ENCODE measurements around the gene COL4A2.

COL4A2 gene

GRCh38 chr13:110557082-110557481, 250.0 kb downstream of the COL4A2 start:
- DNase-seq (ENCODE audit: extremely low read depth, low read depth), result no peak
- no peak overlapping the region for H3K4me3 ChIP-seq (replicated peaks; ENCODE audit: low read depth, low read length)
- no peak for TF ChIP-seq CTCF (IDR thresholded peaks at IDR 0.05; ENCODE audit: low read depth, low read length, missing control alignments)

GRCh38 chr13:110557610-110558305, 250.7 kb downstream of the COL4A2 start:
- no peak overlapping the region for H3K4me3 ChIP-seq (replicated peaks; ENCODE audit: low read depth, low read length)
- TF ChIP-seq CTCF (IDR thresholded peaks at IDR 0.05; ENCODE audit: low read depth, low read length, missing control alignments), result no peak
- no peak for DNase-seq (ENCODE audit: extremely low read depth, low read depth)

- peak overlapping the region; percentile 76 for H3K4me3 ChIP-seq (replicated peaks; ENCODE audit: low read depth, low read length)
- no peak for DNase-seq (ENCODE audit: extremely low read depth, low read depth)
- TF ChIP-seq CTCF (IDR thresholded peaks at IDR 0.05; ENCODE audit: low read depth, low read length, missing control alignments), result no peak
Measured at GRCh38 chr13:110559429-110559943, 252.4 kb downstream of the COL4A2 start.

GRCh38 chr13:110559986-110560385, 252.9 kb downstream of the COL4A2 start:
- peak overlapping the region; percentile 76 for H3K4me3 ChIP-seq (replicated peaks; ENCODE audit: low read depth, low read length)
- DNase-seq (ENCODE audit: extremely low read depth, low read depth), result no peak
- TF ChIP-seq CTCF (IDR thresholded peaks at IDR 0.05; ENCODE audit: low read depth, low read length, missing control alignments), result no peak

- no peak for TF ChIP-seq CTCF (IDR thresholded peaks at IDR 0.05; ENCODE audit: low read depth, low read length, missing control alignments)
- no peak for DNase-seq (ENCODE audit: extremely low read depth, low read depth)
- H3K4me3 ChIP-seq (replicated peaks; ENCODE audit: low read depth, low read length), result peak overlapping the region; percentile 76
Measured at GRCh38 chr13:110560601-110561343, 253.7 kb downstream of the COL4A2 start.

GRCh38 chr13:110561344-110562035, 254.4 kb downstream of the COL4A2 start, which contains the start of gene RAB20:
Gene RAB20 (minus strand): TSS chr13:110561722. CDS start chr13:110561519, 203 bp downstream.
- no peak for DNase-seq (ENCODE audit: extremely low read depth, low read depth)
- H3K4me3 ChIP-seq (replicated peaks; ENCODE audit: low read depth, low read length), result peak within 1 kb of the TSS; percentile 76
- no peak for TF ChIP-seq CTCF (IDR thresholded peaks at IDR 0.05; ENCODE audit: low read depth, low read length, missing control alignments)
